GM23338 (cell line): ENCODE measurements around the gene MKNK1. TPM values are rescaled to one million over a fixed set of nuclear protein-coding genes. Genes with fewer than 3 reads are reported as not detected.

ENCODE experiments used
- ATAC-seq: fragments of 200-7000 bp; cut with Tn5 transposase; 3 replicates; pipeline ENCODE4 v1.9.1; 2020
- DNase-seq: peaks from one replicate; pipeline ENCODE4 v3.0.0-alpha.2; 2015; ENCODE audit warnings: low spot score
- H2AFZ ChIP-seq: fragments of 200-600 bp; sonication (generic); 2 replicates; pipeline ENCODE4 v1.8.0; 2016; ENCODE audit warnings: antibody characterized with exemption, mild to moderate bottlenecking, moderate library complexity
- H3F3A ChIP-seq: fragments of 200-600 bp; sonication (generic); replicated peaks from 2 replicates; pipeline ENCODE4 v1.8.0; 2017; ENCODE audit warnings: antibody characterized with exemption, mixed run types, low read depth
- H3K27ac ChIP-seq: fragments of 200-600 bp; sonication (generic); 2 replicates; pipeline ENCODE4 v1.6.1; 2016; ENCODE audit warnings: low read depth
- H3K27me3 ChIP-seq: fragments of 200-600 bp; sonication (generic); 2 replicates; pipeline ENCODE4 v1.8.0; 2016; ENCODE audit warnings: mild to moderate bottlenecking, mixed run types, moderate library complexity; ENCODE audit not compliant: insufficient read depth
- H3K36me3 ChIP-seq: fragments of 200-600 bp; sonication (generic); 2 replicates; pipeline ENCODE4 v1.8.0; 2016; ENCODE audit warnings: mild to moderate bottlenecking; ENCODE audit not compliant: insufficient read depth
- H3K4me1 ChIP-seq: fragments of 200-600 bp; sonication (generic); 2 replicates; pipeline ENCODE4 v1.8.0; 2016; ENCODE audit warnings: mild to moderate bottlenecking, moderate library complexity; ENCODE audit not compliant: insufficient read depth
- H3K4me2 ChIP-seq: fragments of 200-600 bp; sonication (generic); 2 replicates; pipeline ENCODE4 v1.7.1; 2017; ENCODE audit warnings: mixed run types
- H3K4me3 ChIP-seq: fragments of 200-600 bp; sonication (generic); 2 replicates; pipeline ENCODE4 v1.6.1; 2016; ENCODE audit warnings: mixed run types
- H3K79me2 ChIP-seq: fragments of 200-600 bp; sonication (generic); replicated peaks from 2 replicates; pipeline ENCODE4 v1.8.0; 2017; ENCODE audit warnings: mild to moderate bottlenecking; ENCODE audit not compliant: insufficient read depth
- H3K9me2 ChIP-seq: fragments of 200-600 bp; sonication (generic); 2 replicates; pipeline ENCODE4 v1.8.0; 2017; ENCODE audit not compliant: insufficient read depth
- H4K20me1 ChIP-seq: fragments of 200-600 bp; sonication (generic); replicated peaks from 2 replicates; pipeline ENCODE4 v1.8.0; 2017; ENCODE audit warnings: mild to moderate bottlenecking; ENCODE audit not compliant: insufficient read depth
- H3K27ac Mint-ChIP-seq: 2 replicates; pipeline ENCODE4 v1.8.0; 2020; ENCODE audit warnings: inconsistent platforms, mild to moderate bottlenecking, moderate library complexity, mixed read lengths
- H3K27me3 Mint-ChIP-seq: 3 replicates; pipeline ENCODE4 v1.8.0; 2022; ENCODE audit warnings: low read depth, mild to moderate bottlenecking, moderate library complexity, mixed read lengths, inconsistent platforms; ENCODE audit not compliant: insufficient read depth, poor library complexity
- H3K36me3 Mint-ChIP-seq: 3 replicates; pipeline ENCODE4 v1.8.0; 2021; ENCODE audit warnings: low read depth, mild to moderate bottlenecking, inconsistent platforms, moderate library complexity, mixed read lengths
- H3K4me1 Mint-ChIP-seq: 3 replicates; pipeline ENCODE4 v1.8.0; 2020; ENCODE audit warnings: mild to moderate bottlenecking, inconsistent platforms, mixed read lengths
- H3K4me3 Mint-ChIP-seq: 3 replicates; pipeline ENCODE4 v1.8.0; 2021; ENCODE audit warnings: moderate library complexity, mild to moderate bottlenecking, inconsistent platforms, mixed read lengths
- H3K9me3 Mint-ChIP-seq: 3 replicates; pipeline ENCODE4 v1.8.0; 2020; ENCODE audit warnings: moderate library complexity, mild to moderate bottlenecking, inconsistent platforms, mixed read lengths
- CREB1 ChIP-seq: fragments of 250-450 bp; sonication (Bioruptor Pico); IDR thresholded peaks from 2 replicates; pipeline ENCODE4 v1.5.0; 2020; ENCODE audit warnings: low read depth, mild to moderate bottlenecking, moderate library complexity
- EZH2 ChIP-seq: fragments of 200-600 bp; sonication (generic); IDR thresholded peaks from one replicate; pipeline ENCODE4 v1.8.0; 2017; ENCODE audit warnings: antibody characterized with exemption, mild to moderate bottlenecking, low read depth; ENCODE audit not compliant: unreplicated experiment
- EZH2phosphoT487 ChIP-seq: fragments of 200-600 bp; sonication (generic); IDR thresholded peaks from one replicate; pipeline ENCODE4 v1.8.1; 2018; ENCODE audit warnings: antibody characterized with exemption; ENCODE audit not compliant: unreplicated experiment
- JUNB ChIP-seq: IDR thresholded peaks from one replicate; pipeline ENCODE4 v1.6.1; 2016; ENCODE audit warnings: antibody characterized with exemption; ENCODE audit not compliant: unreplicated experiment
- NANOG ChIP-seq: IDR thresholded peaks from 2 replicates; pipeline ENCODE4 v1.6.1; 2016; ENCODE audit warnings: antibody characterized with exemption, borderline replicate concordance
- POLR2AphosphoS5 ChIP-seq: IDR thresholded peaks from 2 replicates; pipeline ENCODE4 v1.6.1; 2016; ENCODE audit warnings: antibody characterized with exemption, low read depth
- STAT1 ChIP-seq: IDR thresholded peaks from one replicate; pipeline ENCODE4 v1.6.1; 2016; ENCODE audit warnings: antibody characterized with exemption; ENCODE audit not compliant: unreplicated experiment
- ZNF114 ChIP-seq: fragments of 250-450 bp; sonication (Bioruptor Pico); IDR thresholded peaks from 2 replicates; pipeline ENCODE4 v1.5.0; 2020; ENCODE audit warnings: mild to moderate bottlenecking, moderate library complexity
- ZNF331 ChIP-seq: fragments of 250-450 bp; sonication (Bioruptor Pico); IDR thresholded peaks from 2 replicates; pipeline ENCODE4 v1.5.0; 2020; ENCODE audit warnings: low read depth, mild to moderate bottlenecking, moderate library complexity
- polyA plus RNA-seq: library from polyadenylated mRNA; unstranded; fragments of >200 nt; fragmentation: Nextera tagmentation; extraction: Ambion mirVana; gene quantifications from 2 replicates; pipeline ENCODE4 v1.2.1, GENCODE V29; 2016
- total RNA-seq: library from RNA; depleted of rRNA; stranded (reverse); fragments of >200 nt; shearing (Covaris generic); gene quantifications from 2 replicates; pipeline ENCODE4 v1.2.3, GENCODE V29; 2014
- TF ChIP-seq, protein P1 (sequence below), 2 experiments: fragments of 200-600 bp in 1 of 2; sonication (generic) in 1 of 2; conservative IDR thresholded peaks; 2 replicates each; pipeline versions ENCODE4 v1.5.1 to v1.6.1; 2016 to 2017; ENCODE audit warnings: antibody characterized with exemption in 2 of 2, low read depth in 2 of 2, mild to moderate bottlenecking in 2 of 2, moderate library complexity in 1 of 2
- TF ChIP-seq, protein P2 (sequence below): IDR thresholded peaks from 2 replicates; pipeline ENCODE4 v1.6.1; 2016; ENCODE audit warnings: antibody characterized with exemption
- TF ChIP-seq, protein P3 (sequence below): IDR thresholded peaks from one replicate; pipeline ENCODE4 v1.6.1; 2018; ENCODE audit warnings: antibody characterized with exemption; ENCODE audit not compliant: unreplicated experiment
- TF ChIP-seq, protein P4 (sequence below): fragments of 250-450 bp; sonication (Bioruptor Pico); IDR thresholded peaks from 2 replicates; pipeline ENCODE4 v1.5.0; 2020; ENCODE audit warnings: mild to moderate bottlenecking, moderate library complexity

The MKNK1 gene
- total and polyA plus RNA-seq, 2 experiments from 2014 or later: 11.8 to 20.5 TPM

DNA sequence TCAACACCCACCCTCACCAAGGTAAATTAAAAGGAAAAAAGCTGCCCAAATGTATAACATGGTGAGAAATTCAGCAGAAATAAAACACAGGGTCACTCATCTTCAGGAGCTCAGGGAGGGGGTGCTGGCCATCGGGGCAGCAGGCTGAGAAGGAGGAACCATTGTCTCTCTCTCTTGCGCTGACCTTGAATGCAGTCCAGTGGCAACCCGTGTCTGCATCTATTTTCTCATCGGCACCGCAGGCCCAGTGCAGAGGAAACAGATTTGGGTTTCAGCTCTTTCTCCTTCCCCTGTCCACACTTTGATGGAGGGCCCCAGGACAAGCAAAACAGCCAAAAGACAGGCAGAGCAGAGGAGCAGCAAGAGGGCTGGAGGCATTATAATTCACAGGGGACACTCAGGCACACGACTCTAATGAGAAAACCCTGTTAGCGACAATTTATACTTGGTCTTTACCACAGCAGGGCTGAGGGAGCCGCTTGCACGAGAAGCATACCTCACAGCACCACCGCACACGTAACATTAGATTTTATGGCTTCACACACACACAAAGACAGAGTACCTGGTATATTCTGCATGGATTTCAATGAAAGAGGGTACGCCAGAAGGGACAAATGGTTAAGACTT lies 18.6 kb downstream of the MKNK1 start:
- Histone ChIP-seq H3K9me2 (no peaks in the 10 kb centered on the region), H2AFZ (no peak overlapping the region), H3F3A (no peaks in the 10 kb centered on the region), H3K4me2 (no peak overlapping the region), H3K27me3 (no peaks in the 10 kb centered on the region), H3K79me2 (no peaks in the 10 kb centered on the region), H3K4me1 (no peaks in the 10 kb centered on the region), H3K4me3 (no peak overlapping the region), H3K36me3 (no peaks in the 10 kb centered on the region; the same call in 1 of the 2 replicates), H4K20me1 (no peaks in the 10 kb centered on the region), H3K27ac (0 out of 2 replicates have a peak overlapping the region, but pooled peaks have one; percentile 32)
- DNase-seq: no peak
- ATAC-seq: no peak
- TF ChIP-seq EZH2phosphoT487 (no peak), STAT1 (no peak), POLR2AphosphoS5 (no peak), NANOG (no peak), EZH2 (no peak), JUNB (no peak), CREB1 (CRISPR knock-in tag) (no peak), ZNF331 (no peak), ZNF114 (CRISPR knock-in tag) (no peak)
- TF ChIP-seq, protein P1, sequence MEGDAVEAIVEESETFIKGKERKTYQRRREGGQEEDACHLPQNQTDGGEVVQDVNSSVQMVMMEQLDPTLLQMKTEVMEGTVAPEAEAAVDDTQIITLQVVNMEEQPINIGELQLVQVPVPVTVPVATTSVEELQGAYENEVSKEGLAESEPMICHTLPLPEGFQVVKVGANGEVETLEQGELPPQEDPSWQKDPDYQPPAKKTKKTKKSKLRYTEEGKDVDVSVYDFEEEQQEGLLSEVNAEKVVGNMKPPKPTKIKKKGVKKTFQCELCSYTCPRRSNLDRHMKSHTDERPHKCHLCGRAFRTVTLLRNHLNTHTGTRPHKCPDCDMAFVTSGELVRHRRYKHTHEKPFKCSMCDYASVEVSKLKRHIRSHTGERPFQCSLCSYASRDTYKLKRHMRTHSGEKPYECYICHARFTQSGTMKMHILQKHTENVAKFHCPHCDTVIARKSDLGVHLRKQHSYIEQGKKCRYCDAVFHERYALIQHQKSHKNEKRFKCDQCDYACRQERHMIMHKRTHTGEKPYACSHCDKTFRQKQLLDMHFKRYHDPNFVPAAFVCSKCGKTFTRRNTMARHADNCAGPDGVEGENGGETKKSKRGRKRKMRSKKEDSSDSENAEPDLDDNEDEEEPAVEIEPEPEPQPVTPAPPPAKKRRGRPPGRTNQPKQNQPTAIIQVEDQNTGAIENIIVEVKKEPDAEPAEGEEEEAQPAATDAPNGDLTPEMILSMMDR (conservative IDR thresholded peaks at IDR 0.05; ENCODE audit: low read depth in 2 of 2): no peak
- TF ChIP-seq, protein P2, sequence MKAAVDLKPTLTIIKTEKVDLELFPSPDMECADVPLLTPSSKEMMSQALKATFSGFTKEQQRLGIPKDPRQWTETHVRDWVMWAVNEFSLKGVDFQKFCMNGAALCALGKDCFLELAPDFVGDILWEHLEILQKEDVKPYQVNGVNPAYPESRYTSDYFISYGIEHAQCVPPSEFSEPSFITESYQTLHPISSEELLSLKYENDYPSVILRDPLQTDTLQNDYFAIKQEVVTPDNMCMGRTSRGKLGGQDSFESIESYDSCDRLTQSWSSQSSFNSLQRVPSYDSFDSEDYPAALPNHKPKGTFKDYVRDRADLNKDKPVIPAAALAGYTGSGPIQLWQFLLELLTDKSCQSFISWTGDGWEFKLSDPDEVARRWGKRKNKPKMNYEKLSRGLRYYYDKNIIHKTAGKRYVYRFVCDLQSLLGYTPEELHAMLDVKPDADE: no peak
- TF ChIP-seq, protein P3, sequence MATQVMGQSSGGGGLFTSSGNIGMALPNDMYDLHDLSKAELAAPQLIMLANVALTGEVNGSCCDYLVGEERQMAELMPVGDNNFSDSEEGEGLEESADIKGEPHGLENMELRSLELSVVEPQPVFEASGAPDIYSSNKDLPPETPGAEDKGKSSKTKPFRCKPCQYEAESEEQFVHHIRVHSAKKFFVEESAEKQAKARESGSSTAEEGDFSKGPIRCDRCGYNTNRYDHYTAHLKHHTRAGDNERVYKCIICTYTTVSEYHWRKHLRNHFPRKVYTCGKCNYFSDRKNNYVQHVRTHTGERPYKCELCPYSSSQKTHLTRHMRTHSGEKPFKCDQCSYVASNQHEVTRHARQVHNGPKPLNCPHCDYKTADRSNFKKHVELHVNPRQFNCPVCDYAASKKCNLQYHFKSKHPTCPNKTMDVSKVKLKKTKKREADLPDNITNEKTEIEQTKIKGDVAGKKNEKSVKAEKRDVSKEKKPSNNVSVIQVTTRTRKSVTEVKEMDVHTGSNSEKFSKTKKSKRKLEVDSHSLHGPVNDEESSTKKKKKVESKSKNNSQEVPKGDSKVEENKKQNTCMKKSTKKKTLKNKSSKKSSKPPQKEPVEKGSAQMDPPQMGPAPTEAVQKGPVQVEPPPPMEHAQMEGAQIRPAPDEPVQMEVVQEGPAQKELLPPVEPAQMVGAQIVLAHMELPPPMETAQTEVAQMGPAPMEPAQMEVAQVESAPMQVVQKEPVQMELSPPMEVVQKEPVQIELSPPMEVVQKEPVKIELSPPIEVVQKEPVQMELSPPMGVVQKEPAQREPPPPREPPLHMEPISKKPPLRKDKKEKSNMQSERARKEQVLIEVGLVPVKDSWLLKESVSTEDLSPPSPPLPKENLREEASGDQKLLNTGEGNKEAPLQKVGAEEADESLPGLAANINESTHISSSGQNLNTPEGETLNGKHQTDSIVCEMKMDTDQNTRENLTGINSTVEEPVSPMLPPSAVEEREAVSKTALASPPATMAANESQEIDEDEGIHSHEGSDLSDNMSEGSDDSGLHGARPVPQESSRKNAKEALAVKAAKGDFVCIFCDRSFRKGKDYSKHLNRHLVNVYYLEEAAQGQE: no peak
- TF ChIP-seq, protein P4, sequence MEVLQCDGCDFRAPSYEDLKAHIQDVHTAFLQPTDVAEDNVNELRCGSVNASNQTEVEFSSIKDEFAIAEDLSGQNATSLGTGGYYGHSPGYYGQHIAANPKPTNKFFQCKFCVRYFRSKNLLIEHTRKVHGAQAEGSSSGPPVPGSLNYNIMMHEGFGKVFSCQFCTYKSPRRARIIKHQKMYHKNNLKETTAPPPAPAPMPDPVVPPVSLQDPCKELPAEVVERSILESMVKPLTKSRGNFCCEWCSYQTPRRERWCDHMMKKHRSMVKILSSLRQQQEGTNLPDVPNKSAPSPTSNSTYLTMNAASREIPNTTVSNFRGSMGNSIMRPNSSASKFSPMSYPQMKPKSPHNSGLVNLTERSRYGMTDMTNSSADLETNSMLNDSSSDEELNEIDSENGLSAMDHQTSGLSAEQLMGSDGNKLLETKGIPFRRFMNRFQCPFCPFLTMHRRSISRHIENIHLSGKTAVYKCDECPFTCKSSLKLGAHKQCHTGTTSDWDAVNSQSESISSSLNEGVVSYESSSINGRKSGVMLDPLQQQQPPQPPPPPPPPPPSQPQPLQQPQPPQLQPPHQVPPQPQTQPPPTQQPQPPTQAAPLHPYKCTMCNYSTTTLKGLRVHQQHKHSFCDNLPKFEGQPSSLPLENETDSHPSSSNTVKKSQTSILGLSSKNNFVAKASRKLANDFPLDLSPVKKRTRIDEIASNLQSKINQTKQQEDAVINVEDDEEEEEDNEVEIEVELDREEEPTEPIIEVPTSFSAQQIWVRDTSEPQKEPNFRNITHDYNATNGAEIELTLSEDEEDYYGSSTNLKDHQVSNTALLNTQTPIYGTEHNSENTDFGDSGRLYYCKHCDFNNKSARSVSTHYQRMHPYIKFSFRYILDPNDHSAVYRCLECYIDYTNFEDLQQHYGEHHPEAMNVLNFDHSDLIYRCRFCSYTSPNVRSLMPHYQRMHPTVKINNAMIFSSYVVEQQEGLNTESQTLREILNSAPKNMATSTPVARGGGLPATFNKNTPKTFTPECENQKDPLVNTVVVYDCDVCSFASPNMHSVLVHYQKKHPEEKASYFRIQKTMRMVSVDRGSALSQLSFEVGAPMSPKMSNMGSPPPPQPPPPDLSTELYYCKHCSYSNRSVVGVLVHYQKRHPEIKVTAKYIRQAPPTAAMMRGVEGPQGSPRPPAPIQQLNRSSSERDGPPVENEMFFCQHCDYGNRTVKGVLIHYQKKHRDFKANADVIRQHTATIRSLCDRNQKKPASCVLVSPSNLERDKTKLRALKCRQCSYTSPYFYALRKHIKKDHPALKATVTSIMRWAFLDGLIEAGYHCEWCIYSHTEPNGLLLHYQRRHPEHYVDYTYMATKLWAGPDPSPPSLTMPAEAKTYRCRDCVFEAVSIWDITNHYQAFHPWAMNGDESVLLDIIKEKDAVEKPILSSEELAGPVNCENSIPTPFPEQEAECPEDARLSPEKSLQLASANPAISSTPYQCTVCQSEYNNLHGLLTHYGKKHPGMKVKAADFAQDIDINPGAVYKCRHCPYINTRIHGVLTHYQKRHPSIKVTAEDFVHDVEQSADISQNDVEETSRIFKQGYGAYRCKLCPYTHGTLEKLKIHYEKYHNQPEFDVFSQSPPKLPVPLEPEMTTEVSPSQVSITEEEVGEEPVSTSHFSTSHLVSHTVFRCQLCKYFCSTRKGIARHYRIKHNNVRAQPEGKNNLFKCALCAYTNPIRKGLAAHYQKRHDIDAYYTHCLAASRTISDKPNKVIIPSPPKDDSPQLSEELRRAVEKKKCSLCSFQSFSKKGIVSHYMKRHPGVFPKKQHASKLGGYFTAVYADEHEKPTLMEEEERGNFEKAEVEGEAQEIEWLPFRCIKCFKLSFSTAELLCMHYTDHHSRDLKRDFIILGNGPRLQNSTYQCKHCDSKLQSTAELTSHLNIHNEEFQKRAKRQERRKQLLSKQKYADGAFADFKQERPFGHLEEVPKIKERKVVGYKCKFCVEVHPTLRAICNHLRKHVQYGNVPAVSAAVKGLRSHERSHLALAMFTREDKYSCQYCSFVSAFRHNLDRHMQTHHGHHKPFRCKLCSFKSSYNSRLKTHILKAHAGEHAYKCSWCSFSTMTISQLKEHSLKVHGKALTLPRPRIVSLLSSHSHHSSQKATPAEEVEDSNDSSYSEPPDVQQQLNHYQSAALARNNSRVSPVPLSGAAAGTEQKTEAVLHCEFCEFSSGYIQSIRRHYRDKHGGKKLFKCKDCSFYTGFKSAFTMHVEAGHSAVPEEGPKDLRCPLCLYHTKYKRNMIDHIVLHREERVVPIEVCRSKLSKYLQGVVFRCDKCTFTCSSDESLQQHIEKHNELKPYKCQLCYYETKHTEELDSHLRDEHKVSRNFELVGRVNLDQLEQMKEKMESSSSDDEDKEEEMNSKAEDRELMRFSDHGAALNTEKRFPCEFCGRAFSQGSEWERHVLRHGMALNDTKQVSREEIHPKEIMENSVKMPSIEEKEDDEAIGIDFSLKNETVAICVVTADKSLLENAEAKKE (CRISPR knock-in tag): no peak
- Mint-ChIP-seq H3K4me3 (no peak overlapping the region), H3K9me3 (no peaks in the 10 kb centered on the region), H3K36me3 (peaks cover 9% of the 10 kb centered on the region; the same call in 1 of the 3 replicates), H3K4me1 (peaks cover 14% of the 10 kb centered on the region), H3K27ac (peak overlapping the region; percentile 34; the same call in 1 of the 2 replicates), H3K27me3 (peaks cover 2% of the 10 kb centered on the region)
